ENCODE results near the gene ARPC5.
A peak's percentile ranks its signal among the peaks of the same experiment; 100 is the strongest.
"Not testable (repeated sequence)": the region's sequence is repeated elsewhere in the genome, so short reads cannot be mapped to it uniquely, and the experiment has no call there.

Gene ARPC5

GRCh38 chr1:183648042-183648441, 12.5 kb upstream of the ARPC5 start:
- H3K4me3 ChIP-seq (ENCODE audit: low read depth, low read length): no peak overlapping the region

DNA sequence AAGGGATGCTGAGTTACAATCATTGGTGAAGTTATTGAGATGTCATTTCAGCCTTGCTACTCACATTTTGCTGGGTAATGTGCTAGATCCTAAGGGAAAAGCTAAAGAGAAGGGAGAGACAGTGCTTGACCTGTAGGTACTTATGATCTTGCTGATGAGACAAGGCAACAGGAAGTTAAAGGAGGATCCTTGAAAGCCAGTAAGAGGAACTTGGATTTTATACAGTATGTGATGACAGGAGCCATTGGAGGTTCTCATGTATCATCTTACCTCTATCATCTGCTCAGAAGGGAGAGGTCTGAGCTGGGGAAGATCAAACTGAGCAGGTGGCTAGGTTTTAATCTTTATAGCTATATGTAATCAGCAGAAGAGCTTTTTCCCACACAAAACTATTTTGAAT, 11.2 kb upstream of the ARPC5 start:
- H3K4me3 ChIP-seq (ENCODE audit: low read depth, low read length): no peak overlapping the region

- H3K4me3 ChIP-seq (ENCODE audit: low read depth, low read length): no peak overlapping the region
Measured at GRCh38 chr1:183645531-183645930, 9.9 kb upstream of the ARPC5 start.

DNA sequence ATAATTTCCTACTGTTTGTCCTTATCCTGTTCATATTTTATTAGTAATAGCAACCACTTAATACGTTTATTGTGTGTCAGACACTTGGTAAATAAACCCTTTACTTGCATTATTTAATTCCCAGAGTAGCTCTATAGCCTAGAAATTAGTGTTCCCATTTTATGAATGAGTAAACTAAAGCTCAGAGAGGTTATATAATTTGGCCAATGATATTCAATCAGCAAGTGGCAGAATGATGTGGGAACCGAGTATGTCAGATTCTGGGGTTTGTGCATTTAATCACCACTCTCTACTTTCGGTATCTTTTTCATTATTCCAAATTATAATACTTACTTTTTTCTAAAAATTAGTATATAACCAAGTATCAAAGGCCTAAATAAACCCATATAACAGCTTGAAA, 6.6 kb upstream of the ARPC5 start:
- no peak overlapping the region for H3K4me3 ChIP-seq (ENCODE audit: low read depth, low read length)

DNA sequence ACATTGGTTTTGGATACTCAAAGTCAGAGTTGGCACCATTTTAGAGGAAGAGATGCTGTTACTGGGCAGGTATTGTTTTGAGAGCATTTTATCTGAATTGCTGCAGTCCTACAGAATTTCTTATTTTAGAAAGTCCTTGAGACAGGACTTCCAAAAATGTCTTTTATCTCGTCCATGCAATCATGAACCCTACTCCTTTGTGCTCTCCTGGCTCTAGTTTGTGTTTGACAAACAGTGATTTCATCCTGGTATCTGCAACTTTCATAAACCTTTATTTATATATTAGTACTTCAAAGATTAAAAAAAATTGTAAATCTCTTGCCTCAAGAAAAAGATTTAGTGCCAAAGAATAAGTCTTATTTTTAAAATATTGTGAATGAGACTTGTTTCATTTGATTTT, 4.6 kb upstream of the ARPC5 start:
- no peak overlapping the region for H3K4me3 ChIP-seq (ENCODE audit: low read depth, low read length)

DNA sequence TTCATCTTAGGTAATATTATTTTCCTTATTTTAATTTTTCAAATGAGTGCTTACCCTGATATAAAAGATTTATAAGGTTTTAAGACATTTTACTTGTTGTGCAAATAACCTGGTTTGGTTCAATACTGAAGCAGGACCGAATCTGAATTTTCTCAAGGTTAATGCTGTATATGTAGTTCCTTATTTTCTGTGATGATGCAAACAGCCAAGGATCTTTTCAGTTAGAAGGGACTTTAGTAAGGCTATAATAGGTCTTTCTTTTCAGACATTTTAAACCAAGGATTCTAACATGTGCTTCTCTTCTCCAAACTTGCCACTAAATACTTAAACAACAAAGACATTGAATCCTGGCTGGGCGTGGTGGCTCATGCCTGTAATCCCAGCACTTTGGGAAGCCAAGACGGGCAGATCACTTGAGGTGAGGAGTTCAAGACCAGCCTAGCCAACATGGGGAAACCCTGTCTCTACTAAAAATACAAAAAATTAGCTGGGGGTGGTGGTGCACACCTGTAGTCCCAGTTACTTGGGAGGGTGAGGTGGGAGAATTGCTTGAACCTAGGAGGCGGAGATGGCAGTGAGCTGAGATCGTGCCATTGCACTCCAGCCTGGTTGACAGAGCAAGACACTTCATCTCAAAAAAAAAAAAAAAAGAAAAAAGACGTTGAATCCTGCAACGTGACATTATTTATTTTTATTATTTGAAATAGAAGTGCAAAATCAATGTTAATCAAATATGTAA, 3.2 kb upstream of the ARPC5 start:
- no peak overlapping the region for H3K4me3 ChIP-seq (ENCODE audit: low read depth, low read length)

- peak overlapping the region; percentile 92 for H3K4me3 ChIP-seq (ENCODE audit: low read depth, low read length)
Measured at GRCh38 chr1:183636783-183637182, 1.2 kb upstream of the ARPC5 start.

GRCh38 chr1:183636334-183636682, 725 bp upstream of the ARPC5 start:
- H3K4me3 ChIP-seq (ENCODE audit: low read depth, low read length): peak overlapping the region; percentile 92

GRCh38 chr1:183635099-183635605, 431 bp downstream of the ARPC5 start:
- peak overlapping the region; percentile 92 for H3K4me3 ChIP-seq (ENCODE audit: low read depth, low read length)

GRCh38 chr1:183634429-183635065, 1.0 kb downstream of the ARPC5 start:
- H3K4me3 ChIP-seq (ENCODE audit: low read depth, low read length): peak overlapping the region; percentile 92

GRCh38 chr1:183633676-183634343, 1.8 kb downstream of the ARPC5 start:
- peak overlapping the region; percentile 92 for H3K4me3 ChIP-seq (ENCODE audit: low read depth, low read length)

- no peak overlapping the region for H3K4me3 ChIP-seq (ENCODE audit: low read depth, low read length)
Measured at GRCh38 chr1:183632964-183633363, 2.6 kb downstream of the ARPC5 start.

- H3K4me3 ChIP-seq (ENCODE audit: low read depth, low read length): no peak overlapping the region
Measured at GRCh38 chr1:183632114-183632513, 3.5 kb downstream of the ARPC5 start.

GRCh38 chr1:183630748-183631147, 4.8 kb downstream of the ARPC5 start:
- H3K4me3 ChIP-seq (ENCODE audit: low read depth, low read length): no peak overlapping the region

- no peak overlapping the region for H3K4me3 ChIP-seq (ENCODE audit: low read depth, low read length)
Measured at GRCh38 chr1:183628537-183628936, 7.0 kb downstream of the ARPC5 start.

DNA sequence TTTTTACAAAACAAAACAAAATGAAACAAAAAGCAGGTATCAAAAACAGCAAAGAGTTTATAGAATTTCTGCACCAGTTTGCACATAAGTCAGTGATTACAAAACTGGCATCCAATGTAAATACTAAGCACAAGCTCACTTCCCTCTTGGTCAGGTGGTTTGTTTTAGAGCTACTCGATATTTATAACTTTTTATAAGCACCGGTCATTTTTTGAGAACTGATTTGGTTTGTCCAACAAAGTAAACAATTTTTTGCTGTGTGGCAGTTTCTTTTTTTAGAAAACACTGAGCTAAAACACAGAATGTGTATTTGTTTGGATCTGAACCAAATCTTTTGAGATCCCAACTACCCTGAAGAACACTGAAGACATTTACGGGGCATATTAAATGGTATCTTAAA, 9.3 kb downstream of the ARPC5 start:
- H3K4me3 ChIP-seq (ENCODE audit: low read depth, low read length): not testable (repeated sequence)

DNA sequence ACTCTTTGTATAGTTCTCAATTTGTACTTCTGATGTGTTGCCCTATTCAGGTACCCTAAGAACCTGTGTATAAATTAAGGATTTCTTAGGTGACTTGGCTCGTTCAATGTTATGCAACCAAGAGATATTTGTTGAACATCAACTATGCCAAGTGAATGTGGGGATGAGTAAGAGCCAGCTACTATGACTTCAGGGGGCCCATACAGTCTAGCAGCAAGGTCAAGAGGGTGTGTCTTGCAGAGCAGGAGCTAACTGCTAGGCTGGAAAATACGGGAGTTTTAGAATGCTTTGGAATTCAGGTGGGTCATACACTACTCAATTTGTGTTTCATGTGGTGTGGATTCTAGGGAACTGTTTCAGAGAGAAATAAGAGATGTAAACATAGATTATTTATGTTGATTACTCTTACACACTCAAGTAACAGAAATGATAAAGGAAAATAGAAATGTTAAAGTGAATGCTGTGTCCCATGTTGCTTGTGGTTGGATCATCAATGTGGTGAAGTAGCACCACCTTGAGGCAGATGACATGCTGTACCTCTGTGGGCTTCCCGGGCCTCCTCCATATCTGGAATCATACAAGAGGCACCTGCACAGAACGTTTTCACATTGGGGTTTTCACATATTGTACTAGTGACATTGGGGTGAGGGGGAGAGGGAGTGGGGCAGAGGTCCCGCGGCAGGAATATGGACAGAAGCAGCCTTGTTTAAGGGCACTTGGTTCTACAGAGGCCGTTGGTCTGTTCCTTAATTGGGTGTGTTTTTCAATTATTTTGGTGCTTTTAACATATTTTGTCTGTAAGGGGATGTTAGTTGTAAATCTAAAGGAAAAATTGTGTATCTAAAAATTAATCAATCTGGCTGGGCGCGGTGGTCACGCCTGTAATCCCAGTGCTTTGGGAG, 12.4 kb downstream of the ARPC5 start:
- H3K4me3 ChIP-seq (ENCODE audit: low read depth, low read length): no peak overlapping the region

DNA sequence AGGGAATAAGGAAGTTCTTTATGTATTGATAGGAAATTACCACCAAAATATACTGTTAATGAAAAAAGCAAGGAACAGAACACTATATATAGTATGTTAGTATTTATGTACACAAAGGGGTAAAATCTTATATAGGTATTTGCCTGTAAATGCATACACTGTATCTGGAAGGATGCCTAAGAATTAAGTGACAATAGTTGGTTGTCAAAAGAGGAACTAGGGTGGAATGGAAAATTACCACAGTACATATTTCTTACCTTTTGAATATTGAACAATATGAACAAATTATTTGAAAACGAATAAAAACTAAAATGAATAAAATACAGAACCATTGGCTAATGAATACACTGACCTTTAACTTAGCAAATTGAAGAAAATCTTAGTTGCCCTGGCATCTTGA, 13.6 kb downstream of the ARPC5 start:
- H3K4me3 ChIP-seq (ENCODE audit: low read depth, low read length): no peak overlapping the region

- H3K4me3 ChIP-seq (ENCODE audit: low read depth, low read length): no peak overlapping the region
Measured at GRCh38 chr1:183620311-183620710, 15.3 kb downstream of the ARPC5 start.

DNA sequence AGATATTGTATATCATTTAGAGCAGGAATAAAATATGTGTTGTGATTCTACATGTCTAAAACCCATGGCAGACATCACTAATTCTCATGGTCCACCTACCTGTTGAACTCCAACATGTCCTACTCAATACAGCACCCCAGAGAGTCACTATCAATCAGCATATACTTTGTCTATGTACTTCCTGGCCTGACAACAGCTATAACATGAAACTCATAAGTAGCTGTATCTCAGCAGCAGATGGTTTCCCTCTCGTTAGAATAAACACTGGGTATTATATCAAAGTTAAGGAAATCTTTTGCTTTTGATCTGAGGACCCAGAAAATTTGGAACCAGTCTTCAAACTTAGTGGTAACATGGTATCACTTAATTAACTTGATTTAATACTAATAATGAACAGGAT, 15.8 kb downstream of the ARPC5 start:
- H3K4me3 ChIP-seq (ENCODE audit: low read depth, low read length): no peak overlapping the region

- H3K4me3 ChIP-seq (ENCODE audit: low read depth, low read length): not testable (repeated sequence)
Measured at GRCh38 chr1:183618202-183618601, 17.4 kb downstream of the ARPC5 start.
